HepG2 (cell line): ENCODE data around the gene FNDC3A.

Experiments
- ELF1 ChIP-seq: sonication (generic); formaldehyde crosslinking; IDR thresholded peaks from 2 replicates; pipeline ENCODE4 v1.4.0; 2020; ENCODE audit warnings: missing genetic modification reagents
- RNF219 ChIP-seq: sonication (generic); formaldehyde crosslinking; IDR thresholded peaks from 2 replicates; pipeline ENCODE4 v1.5.0; 2020; ENCODE audit warnings: mild to moderate bottlenecking, missing genetic modification reagents
- ZBTB20 ChIP-seq: sonication (generic); formaldehyde crosslinking; IDR thresholded peaks from 2 replicates; pipeline ENCODE4 v1.8.1; 2023; ENCODE audit warnings: missing genetic modification reagents, low read depth, mild to moderate bottlenecking, borderline replicate concordance
- ZNF720 ChIP-seq: sonication (generic); formaldehyde crosslinking; IDR thresholded peaks from 2 replicates; pipeline ENCODE4 v1.4.0; 2020; ENCODE audit warnings: missing genetic modification reagents
- TF ChIP-seq, protein P1 (sequence below): sonication (generic); formaldehyde crosslinking; IDR thresholded peaks from 2 replicates; pipeline ENCODE4 v1.5.0; 2020; ENCODE audit warnings: mild to moderate bottlenecking, missing genetic modification reagents, moderate library complexity

DNA sequence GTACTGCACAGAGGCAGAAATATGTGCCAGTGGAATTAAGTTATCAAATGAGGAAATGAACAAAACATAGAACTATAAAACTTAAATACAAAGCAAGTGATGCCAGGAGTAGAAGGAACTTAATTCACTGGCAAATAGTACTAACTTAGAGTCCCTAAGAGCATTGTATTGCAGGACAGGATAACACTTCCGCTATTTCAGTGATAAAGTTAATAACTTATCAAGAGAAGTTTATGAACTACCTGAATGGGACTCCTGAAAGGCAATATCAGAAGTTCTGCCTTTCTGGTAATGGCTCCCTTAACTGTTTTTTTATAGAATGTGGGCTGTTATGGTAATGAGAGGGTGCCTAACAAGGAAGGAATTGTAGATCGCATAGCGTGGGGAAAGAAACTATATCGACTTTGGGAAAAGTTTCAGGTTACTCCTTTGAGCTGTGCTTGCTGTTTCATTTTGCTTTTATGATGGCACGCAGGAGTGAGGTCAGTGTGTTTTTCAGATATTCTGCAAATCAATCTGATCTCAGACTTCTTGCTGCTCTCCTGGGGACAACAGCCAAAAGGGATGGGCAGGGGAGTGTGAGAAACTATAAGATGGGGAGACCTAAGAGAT is 149.1 kb downstream of the FNDC3A start:
- no peak for TF ChIP-seq RNF219
- no peak for TF ChIP-seq ZBTB20
- TF ChIP-seq ELF1 = no peak
- TF ChIP-seq, protein P1, sequence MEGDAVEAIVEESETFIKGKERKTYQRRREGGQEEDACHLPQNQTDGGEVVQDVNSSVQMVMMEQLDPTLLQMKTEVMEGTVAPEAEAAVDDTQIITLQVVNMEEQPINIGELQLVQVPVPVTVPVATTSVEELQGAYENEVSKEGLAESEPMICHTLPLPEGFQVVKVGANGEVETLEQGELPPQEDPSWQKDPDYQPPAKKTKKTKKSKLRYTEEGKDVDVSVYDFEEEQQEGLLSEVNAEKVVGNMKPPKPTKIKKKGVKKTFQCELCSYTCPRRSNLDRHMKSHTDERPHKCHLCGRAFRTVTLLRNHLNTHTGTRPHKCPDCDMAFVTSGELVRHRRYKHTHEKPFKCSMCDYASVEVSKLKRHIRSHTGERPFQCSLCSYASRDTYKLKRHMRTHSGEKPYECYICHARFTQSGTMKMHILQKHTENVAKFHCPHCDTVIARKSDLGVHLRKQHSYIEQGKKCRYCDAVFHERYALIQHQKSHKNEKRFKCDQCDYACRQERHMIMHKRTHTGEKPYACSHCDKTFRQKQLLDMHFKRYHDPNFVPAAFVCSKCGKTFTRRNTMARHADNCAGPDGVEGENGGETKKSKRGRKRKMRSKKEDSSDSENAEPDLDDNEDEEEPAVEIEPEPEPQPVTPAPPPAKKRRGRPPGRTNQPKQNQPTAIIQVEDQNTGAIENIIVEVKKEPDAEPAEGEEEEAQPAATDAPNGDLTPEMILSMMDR (CRISPR knock-in tag) = no peak
- no peak for TF ChIP-seq ZNF720 (CRISPR knock-in tag)
